GM15510 (cell line): ENCODE measurements around the gene ZBED3.
A peak's percentile ranks its signal among the peaks of the same experiment; 100 is the strongest.

ENCODE experiments used
- POLR2A ChIP-seq: IDR thresholded peaks from 3 replicates; pipeline ENCODE4 v1.6.1; 2011; ENCODE audit warnings: borderline replicate concordance; ENCODE audit not compliant: insufficient read length; ENCODE audit errors: extremely low read depth

The ZBED3 gene

DNA sequence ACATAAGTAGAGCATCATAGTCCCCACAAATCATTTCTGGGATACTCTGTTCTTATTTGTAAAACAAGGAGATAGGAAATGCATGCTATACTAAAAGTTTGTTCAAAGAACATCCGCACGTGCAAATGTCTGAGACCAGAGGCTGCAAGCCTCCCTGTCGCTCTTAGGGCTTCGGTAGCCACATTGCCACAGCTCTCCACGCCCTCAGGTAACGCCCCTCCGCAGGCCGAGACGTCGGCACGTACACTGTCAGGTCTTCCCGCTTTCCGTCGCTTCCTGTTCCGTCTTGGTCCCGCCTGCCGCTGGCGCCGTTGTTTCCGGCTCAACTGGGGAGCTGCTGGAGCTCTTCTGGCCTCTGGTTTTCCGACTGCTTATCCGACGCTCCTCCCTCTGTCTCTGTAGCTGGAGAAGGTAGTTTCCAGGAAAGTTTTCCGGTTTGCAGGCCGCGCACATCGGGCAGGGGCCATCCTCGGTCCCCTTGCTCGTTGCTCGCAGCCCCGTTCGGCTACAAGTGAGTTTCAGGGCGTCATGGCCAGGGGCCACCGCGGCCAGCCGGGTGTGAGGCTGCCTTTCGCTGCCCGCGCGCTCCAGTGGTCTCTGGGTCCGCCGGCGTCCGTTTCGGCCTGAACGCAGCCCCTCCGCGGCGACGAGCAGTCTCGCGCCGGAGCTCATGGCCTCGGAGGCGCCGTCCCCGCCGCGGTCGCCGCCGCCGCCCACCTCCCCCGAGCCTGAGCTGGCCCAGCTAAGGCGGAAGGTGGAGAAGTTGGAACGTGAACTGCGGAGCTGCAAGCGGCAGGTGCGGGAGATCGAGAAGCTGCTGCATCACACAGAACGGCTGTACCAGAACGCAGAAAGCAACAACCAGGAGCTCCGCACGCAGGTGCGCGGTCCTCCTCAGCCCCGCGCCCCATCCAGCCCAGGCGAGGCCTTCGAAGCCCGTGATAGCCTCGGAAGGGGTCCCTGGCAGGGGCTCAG, 56.7 kb downstream of the ZBED3 start, which contains the start of gene AGGF1:
Gene AGGF1, plus strand, starts transcription at position 308 of the 975 bp plus-strand sequence. Its CDS starts 363 bp downstream, at position 671.
- TF ChIP-seq POLR2A = peak; percentile 87

GRCh38 chr5:77029376-77029885, 57.7 kb downstream of the ZBED3 start:
- no peak for TF ChIP-seq POLR2A

- no peak for TF ChIP-seq POLR2A
Measured at GRCh38 chr5:77028631-77029375, 58.3 kb downstream of the ZBED3 start.

GRCh38 chr5:77024490-77024889, 62.6 kb downstream of the ZBED3 start:
- no peak for TF ChIP-seq POLR2A

DNA sequence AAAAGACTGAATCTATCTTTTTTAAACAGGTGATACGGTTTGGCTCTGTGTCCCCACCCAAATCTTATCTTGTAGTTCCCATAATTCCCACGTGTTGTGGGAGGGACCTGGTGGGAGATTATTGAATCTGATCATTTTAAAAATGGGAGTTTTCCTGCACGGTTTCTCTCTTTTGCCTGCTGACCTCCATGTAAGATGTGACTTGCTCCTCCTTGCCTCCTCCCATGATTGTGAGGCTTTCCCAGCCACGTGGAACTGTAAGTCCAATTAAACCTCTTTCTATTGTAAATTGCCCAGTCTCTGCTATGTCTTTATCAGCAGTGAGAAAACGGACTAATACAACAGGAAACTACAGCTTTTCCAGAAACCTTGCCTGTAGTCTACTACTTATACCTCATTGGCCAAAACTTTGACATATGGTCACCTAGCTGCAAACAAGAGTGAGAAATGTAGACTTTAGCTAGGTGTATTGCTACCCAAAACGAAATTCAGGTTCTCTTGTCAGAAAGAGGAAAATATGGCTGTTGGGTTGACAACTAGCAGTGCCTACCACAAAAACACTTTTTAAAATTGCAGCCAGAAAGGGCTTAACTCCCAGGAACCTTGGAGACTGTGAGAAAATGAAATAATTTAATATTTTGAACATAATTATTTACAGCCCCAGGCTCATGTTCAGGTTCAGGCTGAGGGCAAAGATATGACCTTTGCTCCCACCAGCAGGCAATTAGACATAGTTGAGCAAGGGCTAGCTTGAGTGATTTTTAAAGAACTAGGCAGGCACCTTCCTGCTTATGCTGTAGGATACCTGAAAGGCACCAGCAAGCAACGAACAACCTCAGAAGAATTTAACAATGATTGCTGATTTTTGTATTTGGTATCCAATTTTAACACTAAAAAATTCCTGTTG, 64.3 kb downstream of the ZBED3 start:
- TF ChIP-seq POLR2A = no peak
